Measurements from ENCODE around the gene IL36A. TPM values are rescaled to one million over a fixed set of nuclear protein-coding genes. Genes with fewer than 3 reads are reported as not detected.
A peak's percentile ranks its signal among the peaks of the same experiment; 100 is the strongest.

The IL36A gene
- total and polyA plus RNA-seq, 2 experiments from 2014 or later = not detected

GRCh38 chr2:113036763-113037162, 31.5 kb downstream of the IL36A start:
- Histone ChIP-seq H3K9me2 (replicated peaks; ENCODE audit: insufficient read depth) (no peaks in the 10 kb centered on the region), H3K4me3 (no peak overlapping the region), H3K79me2 (no peaks in the 10 kb centered on the region), H3K27ac (no peak overlapping the region), H3K36me3 (replicated peaks; ENCODE audit: insufficient read depth, low read depth) (no peaks in the 10 kb centered on the region), H4K20me1 (ENCODE audit: insufficient read depth, poor library complexity, severe bottlenecking) (no peaks in the 10 kb centered on the region), H2AFZ (no peak overlapping the region), H3K27me3 (no peaks in the 10 kb centered on the region), H3K4me2 (no peak overlapping the region), H3K4me1 (ENCODE audit: insufficient read depth) (peaks cover 6% of the 10 kb centered on the region), H3K9me3 (ENCODE audit: low read depth) (no peaks in the 10 kb centered on the region)
- no peak for DNase-seq (ENCODE audit: low spot score)
- 94% methylated on average over 9 of the region's 9 CpGs for WGBS (ENCODE audit: low lambda C conversion rate, missing lambda C conversion rate)
- TF ChIP-seq EZH2 (IDR thresholded peaks at IDR 0.05; ENCODE audit: borderline replicate concordance) (no peak), CTCF (IDR thresholded peaks at IDR 0.05; ENCODE audit: poor library complexity) (no peak), EZH2phosphoT487 (IDR thresholded peaks at IDR 0.05; ENCODE audit: low read depth, severe bottlenecking, unreplicated experiment) (no peak)

GRCh38 chr2:113038291-113038690, 33.0 kb downstream of the IL36A start:
- 99% methylated on average over 3 of the region's 3 CpGs for WGBS (ENCODE audit: low lambda C conversion rate, missing lambda C conversion rate)
- Histone ChIP-seq H3K79me2 (no peaks in the 10 kb centered on the region), H3K27ac (no peak overlapping the region), H3K9me2 (replicated peaks; ENCODE audit: insufficient read depth) (no peaks in the 10 kb centered on the region), H2AFZ (no peak overlapping the region), H4K20me1 (ENCODE audit: insufficient read depth, poor library complexity, severe bottlenecking) (no peaks in the 10 kb centered on the region), H3K9me3 (ENCODE audit: low read depth) (no peaks in the 10 kb centered on the region), H3K4me1 (ENCODE audit: insufficient read depth) (peaks cover 6% of the 10 kb centered on the region), H3K36me3 (replicated peaks; ENCODE audit: insufficient read depth, low read depth) (no peaks in the 10 kb centered on the region), H3K4me2 (no peak overlapping the region), H3K27me3 (no peaks in the 10 kb centered on the region), H3K4me3 (no peak overlapping the region)
- no peak for DNase-seq (ENCODE audit: low spot score)
- TF ChIP-seq EZH2 (IDR thresholded peaks at IDR 0.05; ENCODE audit: borderline replicate concordance) = no peak
- no peak for TF ChIP-seq CTCF (IDR thresholded peaks at IDR 0.05; ENCODE audit: poor library complexity)
- TF ChIP-seq EZH2phosphoT487 (IDR thresholded peaks at IDR 0.05; ENCODE audit: low read depth, severe bottlenecking, unreplicated experiment) = no peak

- peak overlapping the region; percentile 21 for H3K4me2 ChIP-seq
- H3K36me3 ChIP-seq (replicated peaks; ENCODE audit: insufficient read depth, low read depth) = no peaks in the 10 kb centered on the region
- DNase-seq (ENCODE audit: low spot score) = no peak
- 82% methylated on average over 2 of the region's 2 CpGs for WGBS (ENCODE audit: low lambda C conversion rate, missing lambda C conversion rate)
- H3K27ac ChIP-seq = peak overlapping the region; percentile 17
- H3K27me3 ChIP-seq = no peaks in the 10 kb centered on the region
- H2AFZ ChIP-seq = peak overlapping the region; percentile 8
- H3K79me2 ChIP-seq = no peaks in the 10 kb centered on the region
- no peaks in the 10 kb centered on the region for H4K20me1 ChIP-seq (ENCODE audit: insufficient read depth, poor library complexity, severe bottlenecking)
- H3K9me2 ChIP-seq (replicated peaks; ENCODE audit: insufficient read depth) = no peaks in the 10 kb centered on the region
- no peak overlapping the region for H3K4me3 ChIP-seq
- no peak for TF ChIP-seq EZH2 (IDR thresholded peaks at IDR 0.05; ENCODE audit: borderline replicate concordance)
- no peak for TF ChIP-seq EZH2phosphoT487 (IDR thresholded peaks at IDR 0.05; ENCODE audit: low read depth, severe bottlenecking, unreplicated experiment)
- TF ChIP-seq CTCF (IDR thresholded peaks at IDR 0.05; ENCODE audit: poor library complexity) = no peak
- no peaks in the 10 kb centered on the region for H3K9me3 ChIP-seq (ENCODE audit: low read depth)
- H3K4me1 ChIP-seq (ENCODE audit: insufficient read depth) = peaks cover 6% of the 10 kb centered on the region
These were observed 33.9 kb downstream of the IL36A start for GRCh38 chr2:113039158-113039557.

GRCh38 chr2:113039719-113040118, 34.5 kb downstream of the IL36A start:
- Histone ChIP-seq H4K20me1 (ENCODE audit: insufficient read depth, poor library complexity, severe bottlenecking) (no peaks in the 10 kb centered on the region), H3K27ac (peak overlapping the region; percentile 17), H3K9me2 (replicated peaks; ENCODE audit: insufficient read depth) (no peaks in the 10 kb centered on the region), H3K4me2 (no peak overlapping the region), H3K27me3 (no peaks in the 10 kb centered on the region), H3K79me2 (no peaks in the 10 kb centered on the region), H2AFZ (no peak overlapping the region), H3K4me3 (no peak overlapping the region), H3K36me3 (replicated peaks; ENCODE audit: insufficient read depth, low read depth) (no peaks in the 10 kb centered on the region), H3K9me3 (ENCODE audit: low read depth) (no peaks in the 10 kb centered on the region), H3K4me1 (ENCODE audit: insufficient read depth) (peaks cover 6% of the 10 kb centered on the region)
- 34% methylated on average over 5 of the region's 5 CpGs for WGBS (ENCODE audit: low lambda C conversion rate, missing lambda C conversion rate)
- no peak for DNase-seq (ENCODE audit: low spot score)
- TF ChIP-seq EZH2 (IDR thresholded peaks at IDR 0.05; ENCODE audit: borderline replicate concordance) (no peak), CTCF (IDR thresholded peaks at IDR 0.05; ENCODE audit: poor library complexity) (no peak), EZH2phosphoT487 (IDR thresholded peaks at IDR 0.05; ENCODE audit: low read depth, severe bottlenecking, unreplicated experiment) (no peak)

Measured in hepatocyte (in vitro differentiated cells).